Inferior parietal cortex (tissue), 1 donor: ENCODE data around the gene PTGER4.
"Not testable (repeated sequence)": the region's sequence is repeated elsewhere in the genome, so short reads cannot be mapped to it uniquely, and the experiment has no call there.

Experiments used
- DNase-seq: peaks from one replicate; pipeline ENCODE4 v3.0.0-alpha.2; 2016; ENCODE audit errors: extremely low spot score

Gene PTGER4

GRCh38 chr5:40689438-40689837 lies 9.7 kb downstream of the PTGER4 start:
- DNase-seq = no peak

- no peak for DNase-seq
These were observed 10.6 kb downstream of the PTGER4 start for GRCh38 chr5:40690267-40690666.

- no peak for DNase-seq
These were observed 12.2 kb downstream of the PTGER4 start for GRCh38 chr5:40691894-40692293.

- no peak for DNase-seq
These were observed 14.7 kb downstream of the PTGER4 start for GRCh38 chr5:40694433-40694832.

GRCh38 chr5:40700116-40700782 lies 20.5 kb downstream of the PTGER4 start:
- DNase-seq = no peak

- not testable (repeated sequence) for DNase-seq
These were observed 22.3 kb downstream of the PTGER4 start for GRCh38 chr5:40702027-40702426.

GRCh38 chr5:40705484-40705883 lies 25.8 kb downstream of the PTGER4 start:
- not testable (repeated sequence) for DNase-seq

GRCh38 chr5:40710575-40710974 lies 30.9 kb downstream of the PTGER4 start:
- DNase-seq = not testable (repeated sequence)

- DNase-seq = no peak
These were observed 34.3 kb downstream of the PTGER4 start for GRCh38 chr5:40714001-40714400.

GRCh38 chr5:40716000-40716399 lies 36.3 kb downstream of the PTGER4 start:
- peak; percentile 57 for DNase-seq

GRCh38 chr5:40716590-40716989 lies 36.9 kb downstream of the PTGER4 start:
- no peak for DNase-seq

- no peak for DNase-seq
These were observed 37.6 kb downstream of the PTGER4 start for GRCh38 chr5:40717281-40717680.

GRCh38 chr5:40720069-40720468 lies 40.4 kb downstream of the PTGER4 start:
- no peak for DNase-seq

GRCh38 chr5:40722497-40722911 lies 42.8 kb downstream of the PTGER4 start:
- DNase-seq = not testable (repeated sequence)

GRCh38 chr5:40733434-40733833 lies 53.7 kb downstream of the PTGER4 start:
- DNase-seq = no peak

- DNase-seq = no peak
These were observed 54.3 kb downstream of the PTGER4 start for GRCh38 chr5:40733879-40734563.

GRCh38 chr5:40734986-40735385 lies 55.3 kb downstream of the PTGER4 start:
- no peak for DNase-seq

- DNase-seq = no peak
These were observed 55.9 kb downstream of the PTGER4 start for GRCh38 chr5:40735609-40736008.

- peak; percentile 89 for DNase-seq
These were observed 56.6 kb downstream of the PTGER4 start for GRCh38 chr5:40736103-40736875.

GRCh38 chr5:40738502-40738901 lies 58.8 kb downstream of the PTGER4 start:
- no peak for DNase-seq
